GM21825 (cell line): ENCODE results near the gene ZNF346.

Experiments
- ATAC-seq: cut with Tn5 transposase; IDR thresholded peaks from one replicate; pipeline ENCODE4 v1.9.1; 2021; ENCODE audit warnings: mild to moderate bottlenecking, moderate library complexity; ENCODE audit not compliant: unreplicated experiment

ZNF346 gene

GRCh38 chr5:177093803-177094202 is 71.3 kb downstream of the ZNF346 start:
- ATAC-seq: no peak

- no peak for ATAC-seq
These were observed 72.0 kb downstream of the ZNF346 start for GRCh38 chr5:177094224-177095087.

GRCh38 chr5:177095088-177095669 is 72.7 kb downstream of the ZNF346 start:
- ATAC-seq: no peak

- ATAC-seq: no peak
These were observed 73.9 kb downstream of the ZNF346 start for GRCh38 chr5:177096162-177097015.

GRCh38 chr5:177097016-177097985 is 74.8 kb downstream of the ZNF346 start:
- no peak for ATAC-seq

- no peak for ATAC-seq
These were observed 75.6 kb downstream of the ZNF346 start for GRCh38 chr5:177098120-177098469.

- ATAC-seq: no peak
These were observed 76.1 kb downstream of the ZNF346 start for GRCh38 chr5:177098470-177099141.

GRCh38 chr5:177099422-177100093 is 77.1 kb downstream of the ZNF346 start:
- no peak for ATAC-seq

- ATAC-seq: no peak
These were observed 78.2 kb downstream of the ZNF346 start for GRCh38 chr5:177100714-177101121.

GRCh38 chr5:177103523-177104253 is 81.2 kb downstream of the ZNF346 start:
- ATAC-seq: no peak

GRCh38 chr5:177105691-177106476 is 83.4 kb downstream of the ZNF346 start:
- ATAC-seq: no peak

- no peak for ATAC-seq
These were observed 84.7 kb downstream of the ZNF346 start for GRCh38 chr5:177107159-177107558.

- ATAC-seq: no peak
These were observed 87.3 kb downstream of the ZNF346 start for GRCh38 chr5:177109810-177110209.

GRCh38 chr5:177111720-177112394 is 89.4 kb downstream of the ZNF346 start:
- no peak for ATAC-seq

- no peak for ATAC-seq
These were observed 90.2 kb downstream of the ZNF346 start for GRCh38 chr5:177112589-177113220.

GRCh38 chr5:177113566-177114424 is 91.3 kb downstream of the ZNF346 start:
- no peak for ATAC-seq
